ENCODE results near the gene TOM1L2.

Gene TOM1L2

GRCh38 chr17:17798010-17798556 lies 174.1 kb downstream of the TOM1L2 start:
- no peak for DNase-seq

GRCh38 chr17:17797119-17797809 lies 174.9 kb downstream of the TOM1L2 start:
- DNase-seq, result no peak

DNA sequence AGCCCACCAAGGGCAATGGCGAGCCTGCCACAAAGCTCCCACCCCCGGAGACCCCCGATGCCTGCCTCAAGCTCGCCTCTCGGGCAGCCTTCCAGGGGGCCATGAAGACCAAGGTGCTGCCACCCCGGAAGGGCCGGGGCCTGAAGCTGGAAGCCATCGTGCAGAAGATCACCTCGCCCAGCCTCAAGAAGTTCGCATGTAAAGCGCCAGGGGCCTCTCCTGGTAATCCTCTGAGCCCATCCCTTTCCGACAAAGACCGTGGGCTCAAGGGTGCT lies 175.5 kb downstream of the TOM1L2 start:
- DNase-seq, result no peak

GRCh38 chr17:17795946-17796786 lies 176.0 kb downstream of the TOM1L2 start:
- no peak for DNase-seq

DNA sequence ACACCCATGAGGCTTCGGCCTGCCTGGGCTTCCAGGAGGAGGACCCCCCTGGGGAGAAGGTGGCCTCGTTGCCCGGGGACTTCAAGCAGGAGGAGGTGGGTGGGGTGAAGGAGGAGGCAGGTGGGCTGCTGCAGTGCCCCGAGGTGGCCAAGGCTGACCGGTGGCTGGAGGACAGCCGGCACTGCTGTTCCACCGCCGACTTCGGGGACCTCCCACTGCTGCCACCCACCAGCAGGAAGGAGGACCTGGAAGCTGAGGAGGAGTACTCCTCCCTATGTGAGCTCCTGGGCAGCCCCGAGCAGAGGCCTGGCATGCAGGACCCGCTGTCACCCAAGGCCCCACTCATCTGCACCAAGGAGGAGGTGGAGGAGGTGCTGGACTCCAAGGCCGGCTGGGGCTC lies 176.9 kb downstream of the TOM1L2 start:
- DNase-seq, result no peak

GRCh38 chr17:17794382-17794781 lies 177.8 kb downstream of the TOM1L2 start:
- DNase-seq, result no peak
